HG02571 (cell line): ENCODE results near the gene PODXL2.

Experiments
- ATAC-seq: cut with Tn5 transposase; IDR thresholded peaks from one replicate; pipeline ENCODE4 v1.9.1; 2021; ENCODE audit warnings: mild to moderate bottlenecking, moderate library complexity; ENCODE audit not compliant: unreplicated experiment

Gene PODXL2

GRCh38 chr3:127625821-127626220, 3.2 kb upstream of the PODXL2 start:
- ATAC-seq = no peak

- no peak for ATAC-seq
These were observed 578 bp upstream of the PODXL2 start for GRCh38 chr3:127628426-127628787.

GRCh38 chr3:127629467-127630403, 750 bp downstream of the PODXL2 start:
- no peak for ATAC-seq

- no peak for ATAC-seq
These were observed 2.1 kb downstream of the PODXL2 start for GRCh38 chr3:127630811-127631714.

- no peak for ATAC-seq
These were observed 3.2 kb downstream of the PODXL2 start for GRCh38 chr3:127632035-127632820.

- ATAC-seq = no peak
These were observed 5.7 kb downstream of the PODXL2 start for GRCh38 chr3:127634653-127635052.

GRCh38 chr3:127637546-127637945, 8.6 kb downstream of the PODXL2 start:
- ATAC-seq = no peak

- ATAC-seq = no peak
These were observed 9.0 kb downstream of the PODXL2 start for GRCh38 chr3:127637971-127638370.

GRCh38 chr3:127639173-127640041, 10.4 kb downstream of the PODXL2 start:
- no peak for ATAC-seq

- ATAC-seq = no peak
These were observed 11.0 kb downstream of the PODXL2 start for GRCh38 chr3:127640042-127640355.

- ATAC-seq = no peak
These were observed 15.8 kb downstream of the PODXL2 start for GRCh38 chr3:127644641-127645370.

GRCh38 chr3:127645371-127646015, 16.5 kb downstream of the PODXL2 start:
- no peak for ATAC-seq

- no peak for ATAC-seq
These were observed 17.6 kb downstream of the PODXL2 start for GRCh38 chr3:127646501-127647046.

GRCh38 chr3:127647166-127647844, 18.3 kb downstream of the PODXL2 start:
- no peak for ATAC-seq

- ATAC-seq = no peak
These were observed 18.8 kb downstream of the PODXL2 start for GRCh38 chr3:127647845-127648204.

- no peak for ATAC-seq
These were observed 21.3 kb downstream of the PODXL2 start for GRCh38 chr3:127650236-127650635.

GRCh38 chr3:127651516-127652172, 22.7 kb downstream of the PODXL2 start:
- no peak for ATAC-seq
